ENCODE data around the gene NFAM1.

NFAM1 gene, protein sequence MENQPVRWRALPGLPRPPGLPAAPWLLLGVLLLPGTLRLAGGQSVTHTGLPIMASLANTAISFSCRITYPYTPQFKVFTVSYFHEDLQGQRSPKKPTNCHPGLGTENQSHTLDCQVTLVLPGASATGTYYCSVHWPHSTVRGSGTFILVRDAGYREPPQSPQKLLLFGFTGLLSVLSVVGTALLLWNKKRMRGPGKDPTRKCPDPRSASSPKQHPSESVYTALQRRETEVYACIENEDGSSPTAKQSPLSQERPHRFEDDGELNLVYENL

DNA sequence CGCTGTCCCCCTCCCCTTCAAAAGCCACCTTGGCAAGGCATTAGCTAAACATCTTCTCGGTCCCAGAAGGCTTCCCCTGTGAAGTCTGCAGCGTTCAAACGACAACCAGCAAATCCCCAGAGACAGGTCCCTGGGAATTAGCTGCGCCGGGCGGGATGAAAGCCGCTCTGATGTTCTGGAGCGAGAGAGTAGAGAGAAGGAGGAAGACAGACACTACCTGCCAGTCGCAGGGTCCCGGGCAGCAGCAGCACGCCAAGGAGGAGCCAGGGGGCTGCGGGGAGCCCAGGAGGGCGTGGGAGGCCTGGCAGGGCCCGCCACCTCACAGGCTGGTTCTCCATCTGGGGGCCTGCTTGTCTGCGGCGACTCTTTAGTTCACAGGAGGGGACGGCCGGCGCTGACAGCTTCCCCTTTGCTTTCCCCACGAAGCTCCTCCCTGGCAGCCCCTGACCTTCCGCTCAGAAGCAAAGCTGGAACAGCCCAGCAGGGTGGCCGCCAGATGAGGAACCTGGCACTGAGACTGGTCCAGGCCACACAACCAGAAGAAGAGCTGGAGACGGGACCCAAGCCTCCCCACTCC is at the start of gene NFAM1:
Gene NFAM1, minus strand, starts transcription at position 384 of the 577 bp plus-strand sequence. Its CDS starts 46 bp downstream, at position 338.
- no peak for DNase-seq

DNA sequence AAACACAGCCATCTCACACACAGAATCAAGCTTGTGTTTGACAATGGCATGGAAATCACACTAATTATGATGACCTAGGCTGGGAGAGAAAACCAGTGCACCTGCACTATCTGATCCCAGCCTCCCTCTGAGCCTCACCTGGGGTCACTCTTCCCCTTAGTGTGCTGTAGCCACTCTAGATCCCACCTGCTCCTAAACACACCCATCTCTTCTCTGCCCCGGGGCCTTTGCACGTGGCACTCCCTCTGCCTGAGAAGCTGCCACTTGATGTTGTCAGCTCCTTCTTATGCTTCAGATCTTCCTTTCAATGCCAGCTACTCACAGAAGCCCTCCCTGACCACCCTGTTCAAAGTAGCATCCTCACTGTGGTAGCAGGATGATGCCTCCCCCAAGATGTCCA is 42.9 kb upstream of the NFAM1 start:
- DNase-seq: peak in 1 of 3 experiments; percentile 6

DNA sequence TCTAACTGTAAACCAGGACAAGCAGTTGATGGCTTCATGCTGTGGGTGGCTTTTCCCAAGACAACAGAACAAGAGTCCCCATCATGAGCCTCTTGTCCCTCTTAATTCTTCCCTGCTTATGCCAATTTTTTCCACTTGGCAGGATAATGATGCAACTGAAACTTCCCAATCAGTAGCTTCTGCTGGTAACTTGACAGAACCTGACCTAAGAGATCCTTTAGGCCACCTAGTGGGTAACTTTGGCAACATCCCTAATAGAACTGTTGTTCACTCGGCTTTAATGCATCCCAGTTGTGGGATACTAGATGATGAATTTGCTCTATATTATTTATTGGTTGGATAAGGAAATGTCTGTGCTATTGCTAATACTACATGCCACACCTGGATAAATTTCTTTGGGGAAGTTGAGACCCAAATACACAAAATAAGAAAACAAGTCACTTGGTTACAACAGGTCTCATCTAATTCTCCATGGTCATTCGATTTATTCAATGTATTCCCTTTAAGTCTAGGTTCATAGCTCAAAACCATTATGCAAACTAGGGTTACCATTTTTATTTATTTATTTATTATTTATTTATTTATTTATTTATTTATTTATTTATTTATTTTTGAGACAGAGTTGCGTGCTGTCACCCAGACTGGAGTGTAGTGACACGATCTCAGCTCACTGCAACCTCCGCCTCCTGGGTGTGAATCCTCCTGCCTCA is 41.4 kb upstream of the NFAM1 start:
- peak; percentile 27 to 73 (median 47) for DNase-seq

DNA sequence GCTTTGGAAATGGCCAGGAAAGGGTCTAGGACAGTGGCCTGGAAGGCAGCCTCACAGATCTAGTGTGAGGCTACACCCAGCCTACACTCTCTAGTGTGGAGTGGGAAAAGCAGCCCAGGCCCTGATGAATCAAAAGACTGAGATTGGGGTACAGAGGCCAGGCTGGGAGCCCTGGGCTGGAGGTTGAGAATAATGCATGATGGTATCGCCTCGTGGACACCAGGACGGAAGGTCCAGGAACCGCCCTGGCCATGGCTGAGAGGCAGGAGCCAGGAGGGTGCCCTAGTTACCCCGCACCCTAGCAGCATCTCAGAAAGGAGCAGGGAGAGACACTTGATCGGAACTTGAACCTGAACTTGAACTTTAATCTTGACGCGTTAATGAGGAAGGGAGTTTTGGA is 40.5 kb upstream of the NFAM1 start:
- DNase-seq: no peak

DNA sequence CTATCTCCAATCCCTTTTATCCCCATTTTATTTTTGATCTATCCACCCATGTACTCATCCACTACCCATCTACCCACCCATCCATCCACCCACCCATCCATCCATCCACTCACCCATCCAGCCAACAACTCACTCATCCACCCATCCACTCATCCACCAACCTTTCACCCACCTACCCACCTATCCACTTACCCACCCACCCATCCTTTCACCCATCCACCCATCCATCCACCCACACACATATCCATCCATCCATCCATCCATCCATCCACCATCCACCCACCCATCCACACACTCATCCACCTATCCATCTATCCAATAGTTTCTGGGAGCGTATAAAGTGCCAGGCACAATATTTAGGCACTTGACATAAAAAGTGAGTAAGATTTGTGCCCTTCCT is 39.2 kb upstream of the NFAM1 start:
- no peak for DNase-seq

DNA sequence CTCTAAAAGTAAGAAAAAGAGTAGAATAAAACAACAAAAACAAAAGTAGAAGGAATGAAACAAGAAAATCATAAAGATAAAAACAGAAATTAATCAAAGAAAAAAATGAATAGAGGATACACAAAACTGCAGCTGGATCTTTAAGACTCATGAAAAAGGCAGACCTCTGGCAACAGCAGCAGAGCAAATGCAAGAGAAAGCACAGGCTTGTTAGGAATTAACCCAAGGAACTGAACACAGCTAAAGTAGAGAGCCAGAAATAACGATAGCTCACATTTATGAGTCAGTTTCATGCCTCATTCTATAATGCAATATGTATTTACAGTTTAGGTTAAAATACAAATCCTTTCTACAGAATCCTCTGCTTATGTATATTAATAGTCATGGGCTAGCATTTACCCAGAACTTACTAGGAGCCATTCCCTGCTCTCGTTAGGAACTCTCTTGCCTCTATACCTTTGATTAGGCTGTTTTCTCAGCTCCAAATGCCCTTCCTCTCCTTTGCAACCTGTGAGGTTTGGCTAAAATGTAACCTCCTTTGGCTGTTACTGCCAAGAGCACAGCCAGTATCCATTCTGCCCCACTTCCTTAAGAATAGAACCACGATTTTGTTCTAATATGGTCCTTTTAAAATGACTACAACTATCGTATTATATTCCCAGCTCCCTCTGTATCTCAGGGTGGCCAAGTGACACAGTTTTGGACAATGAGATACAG is 38.3 kb upstream of the NFAM1 start:
- no peak for DNase-seq

DNA sequence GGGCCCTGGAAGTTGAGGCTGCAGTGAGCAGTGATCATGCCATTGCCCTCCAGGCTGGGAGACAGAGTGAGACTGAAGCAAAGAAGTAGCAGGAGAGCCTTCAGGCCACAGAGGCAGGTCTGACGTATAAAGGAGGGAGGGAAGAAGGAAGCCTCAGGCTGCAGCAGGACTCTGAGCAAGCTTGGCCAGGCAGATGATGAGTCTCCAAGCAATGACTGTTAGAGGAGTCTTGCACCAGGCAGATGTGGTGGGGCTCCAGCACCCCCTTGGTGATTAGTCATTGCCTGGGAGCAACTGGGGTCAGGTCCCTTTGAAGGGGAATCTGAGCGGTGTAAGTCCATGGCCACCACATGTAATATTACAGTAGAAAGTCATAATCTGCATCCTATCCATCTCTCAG is 36.6 kb upstream of the NFAM1 start:
- no peak for DNase-seq

DNA sequence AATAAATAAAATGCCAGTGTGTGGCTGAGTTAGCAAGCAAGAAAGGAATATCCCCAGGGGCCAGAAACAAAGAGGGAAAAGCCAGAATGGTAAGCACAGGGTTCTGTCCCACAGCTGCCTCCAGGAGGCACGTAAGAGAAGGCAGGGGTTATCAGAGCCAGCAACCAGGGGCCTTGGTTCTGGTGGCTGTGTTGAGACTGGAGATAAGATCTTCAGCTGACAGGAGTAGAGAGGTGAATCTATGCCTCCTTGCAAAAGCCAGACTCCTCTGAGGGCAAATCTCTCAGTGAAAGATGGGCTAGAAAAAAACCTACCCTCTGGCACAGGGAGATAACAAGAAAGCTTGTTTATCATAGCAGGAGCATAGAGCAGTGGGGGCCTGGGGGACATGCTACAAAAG is 29.8 kb upstream of the NFAM1 start:
- peak; percentile 22 to 83 (median 55) for DNase-seq

DNA sequence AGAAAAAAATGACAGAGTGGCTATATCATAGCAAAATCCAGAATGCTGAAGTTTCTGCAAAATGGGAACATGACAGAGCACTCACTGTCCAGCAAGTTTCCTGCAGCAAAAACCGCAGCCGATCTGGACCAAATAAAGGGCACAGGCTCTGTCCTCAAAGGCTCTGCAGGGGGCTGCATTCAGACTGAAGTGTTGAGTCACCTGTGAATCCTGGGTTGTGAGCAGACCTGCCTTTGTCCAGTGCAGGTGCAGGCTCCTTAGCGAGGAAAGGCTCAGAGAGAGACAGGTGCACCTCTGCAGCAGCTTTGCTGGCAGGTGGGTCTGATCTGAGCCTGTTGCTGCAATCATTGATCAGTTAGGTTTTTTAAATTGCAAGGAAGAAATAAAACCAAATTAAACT is 29.3 kb upstream of the NFAM1 start:
- DNase-seq: peak; percentile 79 to 94 (median 81)

DNA sequence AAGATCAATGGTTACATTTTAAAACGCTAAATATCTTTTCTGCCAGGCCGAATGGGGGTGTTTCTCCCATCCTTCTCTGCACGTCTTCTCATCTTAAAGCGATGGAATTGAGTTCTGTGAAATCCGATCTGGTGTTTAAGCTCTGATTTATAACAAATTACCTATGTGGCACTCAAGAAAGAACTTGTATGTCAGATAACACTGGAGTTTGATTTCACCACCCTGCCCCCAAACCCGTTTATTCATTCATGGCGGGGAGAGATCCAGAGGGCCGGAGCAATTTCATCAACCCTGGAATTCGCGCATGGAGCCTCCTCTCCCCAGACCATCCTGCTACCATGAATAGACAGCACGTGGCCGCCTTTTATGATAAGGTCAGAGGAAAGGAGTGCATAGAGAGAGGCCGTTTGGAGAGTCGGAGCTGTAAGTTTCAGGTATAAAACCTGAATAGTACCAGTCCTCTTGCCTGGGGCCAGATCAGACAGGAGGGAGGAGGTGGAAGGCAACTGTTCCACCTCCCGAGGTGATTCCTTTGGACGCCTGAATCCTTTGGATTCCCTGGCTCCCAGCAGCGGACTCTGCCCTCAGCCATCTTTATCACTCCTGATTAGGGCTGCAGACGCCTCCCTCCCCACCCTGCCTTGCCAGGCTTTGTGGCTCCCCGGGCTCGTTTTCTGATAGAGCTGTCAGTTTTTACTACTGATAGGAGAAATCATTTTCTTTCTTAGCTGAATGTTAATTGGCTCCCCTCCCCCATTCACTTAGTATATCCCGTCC is 27.3 kb upstream of the NFAM1 start:
- peak in 2 of 3 experiments; percentile 1 for DNase-seq

DNA sequence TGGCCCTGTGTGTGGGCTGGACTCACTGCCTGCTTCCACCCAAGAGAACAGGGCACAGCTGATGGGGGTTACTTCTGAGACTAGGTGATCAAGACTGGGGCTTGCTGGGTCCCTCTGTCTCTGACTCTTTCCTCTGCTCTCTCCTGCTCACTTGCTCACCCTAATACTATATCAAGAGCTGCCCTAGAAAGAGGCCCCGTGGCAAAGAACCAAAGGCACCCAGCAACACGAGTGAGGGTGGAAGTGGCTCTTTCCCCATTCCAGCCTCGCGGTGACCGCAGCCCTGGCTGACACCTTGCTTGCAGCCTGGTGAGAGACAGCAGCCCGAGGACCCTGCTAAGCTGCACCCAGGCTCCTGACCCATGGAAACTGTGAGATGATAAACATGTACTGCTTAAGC is 20.7 kb upstream of the NFAM1 start:
- no peak for DNase-seq

DNA sequence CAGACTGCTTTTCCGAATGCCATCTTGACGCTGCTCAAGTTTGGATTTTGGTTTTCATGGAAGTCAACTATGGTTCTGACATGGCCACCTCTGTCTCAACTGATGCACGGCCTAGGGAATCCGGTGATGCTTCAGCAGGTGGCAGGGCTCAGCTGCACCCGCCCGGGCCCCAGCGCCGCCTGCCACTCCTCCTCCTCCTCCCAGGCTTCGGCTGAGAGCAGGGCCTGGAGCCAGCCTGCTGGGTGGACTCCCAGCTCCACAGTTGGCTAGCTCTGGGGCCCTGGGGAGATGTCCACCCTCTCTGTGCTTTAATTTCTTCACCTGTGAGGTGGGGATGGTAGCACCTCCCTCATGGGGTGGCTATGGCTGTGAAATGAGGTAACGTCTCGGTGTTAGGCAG is 20.3 kb upstream of the NFAM1 start:
- no peak for DNase-seq

DNA sequence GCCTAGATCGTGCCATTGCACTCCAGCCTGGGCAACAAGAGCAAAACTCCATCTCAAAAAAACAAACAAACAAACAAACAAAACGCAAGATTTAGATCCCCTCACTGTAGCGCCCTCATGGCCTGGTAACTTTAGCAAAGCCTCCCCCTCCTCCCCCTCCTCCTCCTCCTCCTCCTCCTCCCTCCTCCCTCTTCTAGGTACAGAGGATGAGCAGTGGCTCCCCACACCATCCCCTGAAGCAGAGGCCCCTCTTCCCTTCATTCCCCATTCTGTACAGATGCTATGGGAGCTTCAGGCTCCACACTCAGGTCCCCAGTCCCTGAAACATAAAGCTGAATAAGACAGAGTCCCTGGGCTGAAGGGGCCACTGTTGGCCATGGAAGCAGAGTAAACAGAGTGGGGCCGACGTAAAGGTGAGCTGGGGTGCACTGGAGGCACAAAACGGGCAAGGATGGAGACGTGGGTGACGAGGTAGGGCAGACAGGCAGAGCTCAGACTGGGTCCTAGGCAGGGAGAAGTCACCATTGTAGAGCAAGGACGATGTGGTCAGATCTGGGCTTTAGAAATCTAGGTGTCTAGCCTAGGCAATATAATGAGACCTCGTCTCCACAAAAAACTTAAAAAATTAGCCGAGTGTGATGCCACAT is 19.4 kb upstream of the NFAM1 start:
- DNase-seq: no peak

DNA sequence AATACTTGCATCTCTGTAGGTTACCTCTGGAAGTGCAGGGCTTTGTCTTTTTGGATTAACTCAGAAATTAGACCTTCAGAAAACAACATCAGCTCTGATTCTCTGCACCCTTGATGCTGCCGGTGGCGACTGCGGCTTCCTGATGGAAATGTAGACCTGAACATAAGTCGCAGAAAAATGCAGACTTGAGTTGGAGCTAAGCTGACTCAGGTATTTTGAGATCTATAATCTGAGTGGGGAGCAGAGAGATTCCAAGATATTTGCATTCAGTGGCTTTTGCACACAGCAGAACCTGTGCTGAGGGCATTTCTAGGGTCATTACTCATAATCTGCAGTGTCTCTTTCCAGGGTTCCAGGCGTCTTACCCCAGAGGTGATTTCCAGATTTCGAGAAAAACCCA is 18.7 kb upstream of the NFAM1 start:
- no peak for DNase-seq

DNA sequence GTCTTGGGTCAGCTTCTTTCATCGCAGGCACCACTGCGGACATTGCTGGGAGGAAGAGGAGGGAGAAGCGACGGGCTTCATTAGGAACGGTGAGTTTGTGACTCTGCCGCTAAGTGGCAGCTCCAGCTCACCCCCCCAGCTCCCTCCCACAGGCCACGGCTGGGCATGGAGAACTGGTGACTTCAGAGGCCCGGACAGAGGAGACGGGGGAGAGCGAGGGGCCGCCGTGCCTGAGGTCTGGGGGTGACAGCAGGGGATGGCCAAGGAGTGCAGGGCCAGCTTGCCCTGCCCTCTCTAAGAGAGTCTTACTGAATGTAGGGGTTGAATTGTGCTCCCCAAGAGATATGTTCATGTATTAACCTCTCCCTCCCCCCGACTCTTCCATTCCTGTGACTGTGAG is 13.9 kb upstream of the NFAM1 start:
- no peak for DNase-seq

DNA sequence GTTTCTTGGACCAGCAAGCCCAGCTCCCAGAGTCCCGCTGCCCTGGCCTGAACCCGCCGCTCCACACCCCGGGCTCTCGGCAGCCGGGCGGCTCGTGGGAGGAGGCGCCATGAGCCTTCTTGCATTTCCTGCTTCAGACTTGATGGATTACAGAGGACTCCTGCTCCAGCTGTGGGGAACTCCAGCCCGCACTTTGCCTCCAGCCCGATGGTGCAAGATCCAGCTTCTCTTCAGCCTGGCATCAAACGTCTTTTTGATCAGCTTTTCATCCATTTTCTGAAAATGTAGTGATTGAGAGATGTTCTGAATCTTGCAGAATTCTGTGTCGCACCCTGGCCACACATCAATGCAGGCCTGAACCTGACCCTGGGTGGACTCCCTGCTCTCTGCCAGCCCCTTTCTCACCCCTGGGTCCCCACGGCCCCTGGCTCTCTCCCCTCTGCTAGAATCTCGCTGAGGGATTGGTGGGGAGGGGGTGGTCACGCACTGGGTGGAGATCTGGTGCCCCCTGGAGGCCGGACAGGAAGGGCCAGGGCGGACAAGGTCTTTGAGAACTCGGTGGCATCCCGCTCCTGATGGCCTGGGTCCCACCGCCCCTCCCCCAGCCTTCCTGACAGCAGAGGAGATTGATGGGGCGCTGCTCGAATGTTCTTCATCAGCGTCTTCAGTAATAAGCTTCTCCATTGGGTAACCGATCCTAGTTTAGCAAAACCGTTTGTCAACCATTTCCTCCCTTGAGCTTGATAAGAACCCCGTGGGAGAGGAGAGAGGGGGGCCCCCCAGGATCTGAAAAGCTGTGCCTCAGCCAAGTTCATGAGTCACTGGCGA is 12.1 kb upstream of the NFAM1 start:
- peak; percentile 72 to 93 (median 86) for DNase-seq

DNA sequence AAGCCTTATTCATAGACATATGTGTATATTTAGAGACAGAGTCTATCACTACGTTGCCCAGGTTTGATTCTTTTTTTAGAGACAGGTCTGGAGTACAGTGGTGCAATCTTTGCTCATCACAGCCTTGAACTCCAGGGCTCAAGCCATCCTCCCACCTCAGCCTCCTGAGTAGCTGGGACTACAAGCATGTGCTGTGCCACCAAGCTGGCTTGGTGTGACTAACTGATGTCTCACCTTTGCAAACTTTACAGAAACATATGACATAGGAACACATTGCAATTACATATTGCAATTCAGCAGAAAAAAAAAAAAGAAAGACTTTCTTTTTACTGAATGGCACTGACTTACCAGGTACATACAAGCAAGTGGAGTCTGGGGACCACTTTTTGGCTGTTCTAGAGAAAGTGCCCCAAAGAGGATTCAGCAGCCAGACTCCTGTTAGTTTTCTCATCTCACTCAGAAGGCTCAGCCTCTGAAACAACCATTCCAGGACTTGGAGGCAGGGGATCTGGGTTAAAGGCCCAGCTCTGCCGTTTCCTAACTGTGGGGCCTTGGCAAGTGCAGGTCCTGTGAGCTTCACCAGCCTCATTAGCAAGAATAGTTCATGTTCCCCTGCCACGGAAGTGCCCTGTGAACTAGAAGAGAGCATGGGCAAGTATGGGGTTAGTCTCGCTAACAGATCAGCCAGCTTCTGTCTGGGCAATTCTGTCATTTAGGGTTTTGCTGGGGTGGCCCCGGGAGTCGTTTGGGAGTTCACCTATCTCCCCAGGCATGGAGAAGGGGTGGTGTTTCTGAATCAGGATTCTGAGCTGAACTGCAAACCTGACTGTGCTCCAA is 11.3 kb upstream of the NFAM1 start:
- no peak for DNase-seq

DNA sequence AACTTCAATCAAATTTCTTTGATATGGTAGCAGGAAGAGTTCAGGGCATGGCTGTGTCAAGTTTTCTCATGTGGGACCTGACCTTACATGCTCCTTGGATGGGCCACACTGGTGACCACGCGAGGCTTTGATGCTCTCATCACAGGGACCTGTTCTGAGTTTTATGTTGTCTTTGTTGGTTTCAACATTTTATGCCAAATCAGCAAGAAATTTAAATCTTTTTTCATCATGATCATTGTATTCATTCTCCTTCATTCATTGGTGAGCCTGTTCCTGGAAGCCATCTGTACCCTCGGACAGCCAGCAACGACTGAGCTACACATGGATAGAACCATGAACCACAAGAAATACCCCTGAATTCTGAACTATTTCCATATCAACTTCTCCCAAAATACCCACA is 10.5 kb upstream of the NFAM1 start:
- no peak for DNase-seq

DNA sequence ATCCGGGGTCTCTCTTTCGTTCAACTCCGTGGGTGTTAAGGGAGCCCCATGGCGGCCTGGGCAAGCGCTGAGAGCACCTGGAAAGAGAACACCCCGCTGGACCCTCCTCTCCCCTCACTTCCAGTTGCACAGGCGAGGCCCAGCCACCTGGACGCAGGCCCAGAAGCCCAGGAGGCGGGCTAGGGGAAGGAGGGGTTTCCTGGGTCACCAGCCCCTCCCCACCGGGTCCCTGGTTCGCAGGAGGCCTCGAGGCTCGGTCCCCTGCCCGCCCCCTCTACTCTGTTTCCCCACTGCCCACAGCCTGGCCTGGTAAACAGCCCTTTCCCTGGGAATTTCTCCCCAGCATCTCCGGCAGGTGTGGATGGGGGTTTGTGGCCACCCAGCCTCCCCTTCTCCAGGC is 8.5 kb upstream of the NFAM1 start:
- DNase-seq: no peak

Measured in NCI-H1417 (cell line).